Stimulated activated CD4-positive, alpha-beta T cell treated with anti-CD3 and anti-CD28 coated beads, Interleukin-4, amount 100 ng/mL, for 1 hour (primary cell): ENCODE measurements around the gene DZANK1.
"Not testable (repeated sequence)": the region's sequence is repeated elsewhere in the genome, so short reads cannot be mapped to it uniquely, and the experiment has no call there.

Experiments used
- DNase-seq: peaks from one replicate; pipeline ENCODE4 v3.0.0-alpha.2; 2020

Gene DZANK1

GRCh38 chr20:18466894-18467730 lies at the start of gene DZANK1, which contains the start of gene POLR3F:
DZANK1 (minus strand) TSS chr20:18467030; CDS start chr20:18465358, 1,672 bp downstream.
POLR3F (plus strand) TSS chr20:18467390; CDS start chr20:18467507, 117 bp downstream.
- peak; percentile 94 for DNase-seq

GRCh38 chr20:18515973-18516372 lies 49.1 kb upstream of the DZANK1 start:
- DNase-seq: no peak

- DNase-seq: no peak
Observed at GRCh38 chr20:18514127-18514526, 47.3 kb upstream of the DZANK1 start.

GRCh38 chr20:18513208-18513607 lies 46.4 kb upstream of the DZANK1 start:
- no peak for DNase-seq

GRCh38 chr20:18511571-18511970 lies 44.7 kb upstream of the DZANK1 start:
- DNase-seq: no peak

GRCh38 chr20:18507218-18508191 lies 40.7 kb upstream of the DZANK1 start, which contains the start of gene SEC23B:
SEC23B (plus strand) TSS chr20:18507940; CDS start chr20:18510836, 2,896 bp downstream.
- DNase-seq: peak; percentile 97

GRCh38 chr20:18506744-18507143 lies 39.9 kb upstream of the DZANK1 start:
- DNase-seq: no peak

GRCh38 chr20:18504479-18505060 lies 37.7 kb upstream of the DZANK1 start:
- no peak for DNase-seq

GRCh38 chr20:18501672-18502071 lies 34.8 kb upstream of the DZANK1 start:
- not testable (repeated sequence) for DNase-seq

- DNase-seq: no peak
Observed at GRCh38 chr20:18497603-18498002, 30.8 kb upstream of the DZANK1 start.

GRCh38 chr20:18496740-18497592 lies 30.1 kb upstream of the DZANK1 start, which contains the start of gene RBBP9:
RBBP9 (minus strand) TSS chr20:18497225; CDS start chr20:18497167, 58 bp downstream.
- DNase-seq: peak; percentile 80

- no peak for DNase-seq
Observed at GRCh38 chr20:18496042-18496441, 29.2 kb upstream of the DZANK1 start.

- no peak for DNase-seq
Observed at GRCh38 chr20:18488301-18488700, 21.5 kb upstream of the DZANK1 start.

- no peak for DNase-seq
Observed at GRCh38 chr20:18481596-18481995, 14.8 kb upstream of the DZANK1 start.

- DNase-seq: no peak
Observed at GRCh38 chr20:18477821-18478220, 11.0 kb upstream of the DZANK1 start.

GRCh38 chr20:18477218-18477617 lies 10.4 kb upstream of the DZANK1 start:
- no peak for DNase-seq

- no peak for DNase-seq
Observed at GRCh38 chr20:18466574-18466893, 296 bp downstream of the DZANK1 start.

- no peak for DNase-seq
Observed at GRCh38 chr20:18465536-18466200, 1.2 kb downstream of the DZANK1 start.

- DNase-seq: no peak
Observed at GRCh38 chr20:18456600-18456999, 10.2 kb downstream of the DZANK1 start.

- DNase-seq: no peak
Observed at GRCh38 chr20:18443886-18444285, 22.9 kb downstream of the DZANK1 start.

GRCh38 chr20:18440403-18440802 lies 26.4 kb downstream of the DZANK1 start:
- DNase-seq: no peak
